ENCODE results near the gene DMAC2L. TPM values are rescaled to one million over a fixed set of nuclear protein-coding genes. Genes with fewer than 3 reads are reported as not detected.

DMAC2L gene
- total RNA-seq, 1 donor from 2014 or later: 18.6 TPM

DNA sequence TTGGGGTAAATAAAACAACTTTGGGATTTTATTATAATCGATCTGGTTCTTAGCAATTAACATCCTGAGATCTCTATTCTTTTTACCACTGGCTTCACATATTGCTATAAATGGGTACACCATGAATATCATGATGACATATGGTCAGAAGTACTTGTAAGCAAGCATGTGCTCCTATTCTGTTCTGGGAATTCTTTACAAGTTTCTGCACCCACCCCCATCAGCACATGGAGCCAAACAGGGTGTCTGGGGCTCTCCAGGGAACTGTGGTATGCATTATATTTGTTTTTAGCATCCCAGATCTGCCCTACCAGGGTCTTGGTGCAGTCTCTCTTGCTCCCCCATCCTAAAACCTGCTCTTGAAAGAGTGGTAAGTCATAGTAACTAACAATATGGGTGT is 31.3 kb downstream of the DMAC2L start:
- Mint-ChIP-seq H3K27me3 (ENCODE audit: low read depth) (no peaks in the 10 kb centered on the region), H3K4me3 (no peak overlapping the region), H3K4me1 (peaks cover 23% of the 10 kb centered on the region), H3K27ac (no peak overlapping the region), H3K36me3 (no peaks in the 10 kb centered on the region), H3K9me3 (no peaks in the 10 kb centered on the region)
- no peak for DNase-seq (ENCODE audit: low spot score in 2 of 2, unreplicated experiment in 2 of 2)
- TF ChIP-seq, protein P1, sequence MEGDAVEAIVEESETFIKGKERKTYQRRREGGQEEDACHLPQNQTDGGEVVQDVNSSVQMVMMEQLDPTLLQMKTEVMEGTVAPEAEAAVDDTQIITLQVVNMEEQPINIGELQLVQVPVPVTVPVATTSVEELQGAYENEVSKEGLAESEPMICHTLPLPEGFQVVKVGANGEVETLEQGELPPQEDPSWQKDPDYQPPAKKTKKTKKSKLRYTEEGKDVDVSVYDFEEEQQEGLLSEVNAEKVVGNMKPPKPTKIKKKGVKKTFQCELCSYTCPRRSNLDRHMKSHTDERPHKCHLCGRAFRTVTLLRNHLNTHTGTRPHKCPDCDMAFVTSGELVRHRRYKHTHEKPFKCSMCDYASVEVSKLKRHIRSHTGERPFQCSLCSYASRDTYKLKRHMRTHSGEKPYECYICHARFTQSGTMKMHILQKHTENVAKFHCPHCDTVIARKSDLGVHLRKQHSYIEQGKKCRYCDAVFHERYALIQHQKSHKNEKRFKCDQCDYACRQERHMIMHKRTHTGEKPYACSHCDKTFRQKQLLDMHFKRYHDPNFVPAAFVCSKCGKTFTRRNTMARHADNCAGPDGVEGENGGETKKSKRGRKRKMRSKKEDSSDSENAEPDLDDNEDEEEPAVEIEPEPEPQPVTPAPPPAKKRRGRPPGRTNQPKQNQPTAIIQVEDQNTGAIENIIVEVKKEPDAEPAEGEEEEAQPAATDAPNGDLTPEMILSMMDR (IDR thresholded peaks at IDR 0.05; ENCODE audit: unreplicated experiment): no peak

DNA sequence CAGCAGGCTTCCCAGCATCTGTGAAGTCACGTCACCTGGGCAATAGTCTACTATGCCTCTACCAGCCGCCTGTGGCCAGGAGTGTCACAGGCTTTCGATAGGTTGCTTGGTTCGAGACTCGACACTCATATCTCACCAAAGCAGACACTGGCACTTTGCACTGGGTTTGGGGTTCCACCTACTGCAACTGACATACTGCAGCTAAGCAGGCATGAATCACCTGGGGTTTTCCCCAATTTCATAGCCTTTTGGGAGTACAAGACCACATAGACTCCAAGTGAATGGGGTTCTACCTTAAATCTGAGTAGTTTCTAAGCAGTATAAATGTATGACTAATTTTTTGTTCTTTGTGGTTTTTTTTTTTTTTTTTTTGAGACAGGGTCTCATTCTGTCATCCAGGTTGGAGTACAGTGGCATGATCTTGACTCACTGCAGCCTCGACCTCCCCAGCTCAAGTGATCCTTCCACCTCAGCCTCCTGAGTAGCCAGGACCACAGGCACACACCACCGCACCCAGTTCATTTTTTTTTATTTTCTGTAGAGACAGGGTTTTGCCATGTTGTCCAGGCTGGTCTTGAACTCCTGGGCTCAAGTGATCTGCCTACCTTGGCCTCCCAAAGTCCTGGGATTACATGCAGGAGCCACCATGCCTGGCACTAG is 32.1 kb downstream of the DMAC2L start:
- no peak overlapping the region for H3K27ac Mint-ChIP-seq
- H3K4me3 Mint-ChIP-seq: no peak overlapping the region
- H3K36me3 Mint-ChIP-seq: no peaks in the 10 kb centered on the region

GRCh38 chr14:50344876-50345563 is 32.9 kb downstream of the DMAC2L start:
- Mint-ChIP-seq H3K4me1 (peaks cover 21% of the 10 kb centered on the region), H3K9me3 (no peaks in the 10 kb centered on the region), H3K36me3 (no peaks in the 10 kb centered on the region), H3K27ac (no peak overlapping the region), H3K4me3 (no peak overlapping the region), H3K27me3 (ENCODE audit: low read depth) (no peaks in the 10 kb centered on the region)
- TF ChIP-seq, protein P1 (IDR thresholded peaks at IDR 0.05; ENCODE audit: unreplicated experiment): no peak
- DNase-seq (ENCODE audit: low spot score in 2 of 2, unreplicated experiment in 2 of 2): no peak

More for the DNA sequence above, 32.1 kb downstream of the DMAC2L start:
- no peaks in the 10 kb centered on the region for H3K27me3 Mint-ChIP-seq (ENCODE audit: low read depth)
- TF ChIP-seq, protein P1 (IDR thresholded peaks at IDR 0.05; ENCODE audit: unreplicated experiment): no peak
- peaks cover 22% of the 10 kb centered on the region for H3K4me1 Mint-ChIP-seq
- H3K9me3 Mint-ChIP-seq: no peaks in the 10 kb centered on the region
- DNase-seq (ENCODE audit: low spot score in 2 of 2, unreplicated experiment in 2 of 2): no peak

DNA sequence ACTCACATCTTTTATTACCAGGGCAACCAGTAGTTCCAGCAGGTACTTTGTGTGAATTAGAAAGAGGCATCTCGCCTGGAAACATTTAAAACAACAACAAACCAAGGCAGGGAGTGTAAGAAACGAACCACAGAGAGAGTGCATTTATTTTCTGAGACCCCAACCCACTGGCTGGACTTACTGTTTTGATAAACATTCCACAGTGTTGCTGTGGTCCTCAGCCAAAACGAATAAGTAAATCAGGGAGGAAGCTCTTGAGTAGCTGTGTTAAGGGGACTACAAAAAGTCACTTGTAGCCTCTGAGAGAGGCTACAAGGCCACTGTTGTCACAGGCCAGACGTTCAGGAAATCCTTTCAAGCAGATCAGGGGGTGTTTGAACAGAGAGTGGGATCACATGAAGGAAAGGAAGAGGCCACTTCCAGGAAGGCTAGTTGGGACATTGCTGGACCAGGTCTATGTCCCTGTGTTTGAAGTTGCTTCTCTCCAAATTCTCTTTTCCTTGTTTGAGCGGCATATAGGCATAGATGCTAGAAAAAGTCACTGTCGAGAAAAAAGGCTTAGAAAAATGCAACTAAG is 33.8 kb downstream of the DMAC2L start:
- H3K4me1 Mint-ChIP-seq: peaks cover 21% of the 10 kb centered on the region
- H3K9me3 Mint-ChIP-seq: no peaks in the 10 kb centered on the region

DNA sequence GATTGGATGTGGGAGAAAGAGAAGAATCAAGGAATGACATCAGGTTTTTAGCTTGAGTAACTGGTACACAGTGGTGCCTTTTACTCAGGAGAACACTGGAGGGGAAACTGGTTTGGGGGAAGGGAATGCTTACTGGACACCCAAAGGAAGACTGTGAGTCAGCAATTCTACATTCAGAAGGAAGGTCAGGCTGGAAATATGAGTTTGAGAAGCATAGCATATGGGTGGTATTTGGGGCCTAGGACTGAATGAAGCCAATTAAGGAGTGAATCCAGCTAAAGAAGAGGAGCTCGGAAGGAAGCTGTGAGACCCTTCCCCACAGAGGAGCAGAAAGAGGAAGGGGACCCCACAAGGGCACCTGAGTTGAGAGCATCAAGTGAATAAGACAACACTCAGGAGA is 35.4 kb downstream of the DMAC2L start:
- no peaks in the 10 kb centered on the region for H3K27me3 Mint-ChIP-seq (ENCODE audit: low read depth)
- no peak overlapping the region for H3K4me3 Mint-ChIP-seq
- peaks cover 21% of the 10 kb centered on the region for H3K4me1 Mint-ChIP-seq
- H3K27ac Mint-ChIP-seq: no peak overlapping the region
- TF ChIP-seq, protein P1 (IDR thresholded peaks at IDR 0.05; ENCODE audit: unreplicated experiment): no peak
- no peaks in the 10 kb centered on the region for H3K36me3 Mint-ChIP-seq
- no peak for DNase-seq (ENCODE audit: low spot score in 2 of 2, unreplicated experiment in 2 of 2)
- no peaks in the 10 kb centered on the region for H3K9me3 Mint-ChIP-seq

More for the DNA sequence above, 33.8 kb downstream of the DMAC2L start:
- TF ChIP-seq, protein P1 (IDR thresholded peaks at IDR 0.05; ENCODE audit: unreplicated experiment): no peak
- no peaks in the 10 kb centered on the region for H3K36me3 Mint-ChIP-seq
- DNase-seq (ENCODE audit: low spot score in 2 of 2, unreplicated experiment in 2 of 2): no peak
- no peak overlapping the region for H3K27ac Mint-ChIP-seq
- H3K4me3 Mint-ChIP-seq: no peak overlapping the region
- H3K27me3 Mint-ChIP-seq (ENCODE audit: low read depth): no peaks in the 10 kb centered on the region
